Posterior vena cava (tissue), 2 donors: ENCODE data around the gene ARHGEF3. TPM values are rescaled to one million over a fixed set of nuclear protein-coding genes. Genes with fewer than 3 reads are reported as not detected.

ENCODE experiments used
- DNase-seq: peaks from one replicate; pipeline ENCODE4 v3.0.0-alpha.2; 2020; ENCODE audit warnings: low spot score
- intact Hi-C, 2 donors: fragments of 100-400 bp; cut with DNase I; formaldehyde crosslinking; loops; one replicate each; pipeline versions ENCODE4 v1.14.1 to v1.14.2; 2022 to 2023
- long read RNA-seq, 2 donors: library from polyadenylated mRNA; unstranded; transcript quantifications; one replicate each; pipeline ENCODE4 v2.0.0, GENCODE V29; 2020 to 2021
- total RNA-seq, 2 donors: library from RNA; stranded (reverse); fragmentation: NEBNext Ultra II Directional; extraction: Animal tissue kit (Norgen Biotek cat#: 25700); gene quantifications; one replicate each; pipeline ENCODE4 v1.2.1, GENCODE V29; 2021
- donor health status: DM: yes; HTN: yes; CAD: no.
- donor health status: DM: yes; HTN: yes; CAD: no.

The ARHGEF3 gene, protein sequence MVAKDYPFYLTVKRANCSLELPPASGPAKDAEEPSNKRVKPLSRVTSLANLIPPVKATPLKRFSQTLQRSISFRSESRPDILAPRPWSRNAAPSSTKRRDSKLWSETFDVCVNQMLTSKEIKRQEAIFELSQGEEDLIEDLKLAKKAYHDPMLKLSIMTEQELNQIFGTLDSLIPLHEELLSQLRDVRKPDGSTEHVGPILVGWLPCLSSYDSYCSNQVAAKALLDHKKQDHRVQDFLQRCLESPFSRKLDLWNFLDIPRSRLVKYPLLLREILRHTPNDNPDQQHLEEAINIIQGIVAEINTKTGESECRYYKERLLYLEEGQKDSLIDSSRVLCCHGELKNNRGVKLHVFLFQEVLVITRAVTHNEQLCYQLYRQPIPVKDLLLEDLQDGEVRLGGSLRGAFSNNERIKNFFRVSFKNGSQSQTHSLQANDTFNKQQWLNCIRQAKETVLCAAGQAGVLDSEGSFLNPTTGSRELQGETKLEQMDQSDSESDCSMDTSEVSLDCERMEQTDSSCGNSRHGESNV
- total RNA-seq = 10 to 100 TPM; 20.3 to 24.2 TPM
- long read RNA-seq, donor 1, partial matches to known transcripts = 3 of 18 reads
- long read RNA-seq, donor 1, other reads (novel, unspliced or antisense) = 7 of 18 reads
- long read RNA-seq, donor 2, partial matches to known transcripts = 7 of 24 reads
- long read RNA-seq, donor 2, other reads (novel, unspliced or antisense) = 10 of 24 reads

DNA sequence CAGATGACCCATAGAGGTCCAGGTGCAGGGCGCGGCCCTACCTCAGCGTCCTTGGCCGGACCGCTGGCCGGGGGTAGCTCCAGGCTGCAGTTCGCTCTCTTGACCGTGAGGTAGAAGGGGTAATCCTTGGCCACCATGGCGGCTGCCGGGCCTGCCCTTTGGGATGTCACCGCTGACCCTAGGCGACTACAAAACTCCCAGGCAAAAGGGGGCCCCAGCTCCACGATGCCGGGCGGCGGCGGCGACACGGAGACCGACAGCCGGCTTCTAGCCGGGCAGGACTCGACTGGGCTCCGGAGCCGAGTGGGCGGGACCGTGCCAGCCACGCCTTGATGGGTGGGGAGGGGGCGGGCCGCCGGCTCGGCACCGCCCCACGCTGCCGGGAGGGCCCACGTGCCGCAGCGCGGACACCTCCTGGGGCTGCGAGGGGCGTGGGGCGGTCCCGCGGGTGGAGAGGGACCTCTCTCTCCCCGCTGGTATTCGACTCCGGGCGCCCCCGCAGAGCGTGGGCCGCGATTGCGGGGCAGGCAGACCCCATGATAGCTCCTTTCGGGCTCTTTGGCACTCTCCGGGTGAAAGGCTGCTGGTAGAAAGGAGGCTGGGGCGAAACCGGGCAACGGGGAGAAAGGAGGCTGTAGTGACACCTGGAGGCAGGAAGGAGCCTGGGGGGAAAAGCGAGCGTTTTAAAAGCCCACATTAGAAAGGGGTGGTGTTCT lies at the start of gene ARHGEF3:
TSS of gene ARHGEF3 (minus strand) at position 288 of the 716 bp plus-strand sequence. CDS start at position 137, 151 bp downstream.
- intact Hi-C loops = loop anchor here (5.0 kb wide), 2 partner anchors 100 to 185 kb away; no protein-coding TSS in a partner anchor
- DNase-seq = peak; percentile 96

DNA sequence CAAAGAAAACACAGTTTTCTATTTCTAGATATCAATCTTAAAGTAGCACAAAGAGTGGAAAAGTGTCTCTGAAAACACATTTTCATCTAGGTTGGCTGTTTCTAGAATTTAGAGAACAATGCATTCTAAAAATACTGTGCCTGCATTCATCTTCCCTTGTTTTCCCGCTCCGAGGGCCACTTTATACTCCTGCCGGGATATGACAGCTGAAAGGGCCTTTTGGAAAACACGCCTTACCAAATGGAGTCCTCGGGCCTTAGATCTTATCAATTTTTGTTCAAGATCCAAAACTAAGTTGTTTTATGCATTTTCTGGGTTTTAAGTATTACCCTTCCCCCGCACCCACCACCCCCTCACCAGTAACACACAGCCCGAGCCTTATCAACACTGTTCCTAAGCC lies 47.9 kb upstream of the ARHGEF3 start:
- intact Hi-C loops = loop anchor here in 1 of 2 donors (10.0 kb wide), 1 partner anchor 135 kb away; no protein-coding TSS in a partner anchor
- no peak for DNase-seq

DNA sequence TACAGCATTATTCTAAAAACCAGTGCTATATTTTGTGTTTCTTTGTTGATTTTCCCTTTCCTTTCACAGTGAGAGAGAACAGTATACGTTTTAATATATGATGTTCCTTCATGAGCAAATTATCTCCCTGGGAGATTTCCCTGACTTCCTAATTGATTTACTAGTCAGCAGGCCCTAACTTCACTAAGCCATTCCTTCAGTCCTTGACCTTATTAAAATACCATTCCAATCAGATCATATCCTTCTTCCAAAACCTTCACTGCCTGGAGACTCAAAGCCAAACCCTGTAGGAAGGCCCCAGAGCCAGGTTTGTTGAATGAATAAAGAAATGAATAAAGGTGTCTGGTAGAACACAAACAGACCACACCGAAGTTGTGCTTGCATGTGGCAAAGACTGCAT lies 43.8 kb upstream of the ARHGEF3 start:
- intact Hi-C loops = no loop called here
- DNase-seq = no peak

DNA sequence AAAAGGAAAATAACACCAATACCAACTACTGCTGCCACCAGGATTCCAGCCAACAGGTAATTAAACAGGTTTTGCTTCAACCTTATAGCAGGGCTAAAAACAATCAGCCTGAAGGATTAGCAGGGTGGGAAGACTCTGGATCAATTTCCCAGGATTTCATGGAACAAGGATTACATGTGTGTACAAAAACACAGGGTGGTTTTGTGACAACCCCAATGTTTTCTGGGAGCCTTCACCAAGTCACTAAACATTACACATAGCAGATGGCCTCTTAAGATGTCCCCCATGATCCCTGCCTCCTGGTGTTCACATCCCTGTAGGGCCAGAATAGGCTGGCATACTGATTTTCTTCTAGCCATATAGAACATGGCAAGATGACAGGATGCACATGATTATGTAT lies 42.8 kb upstream of the ARHGEF3 start:
- no peak for DNase-seq
- intact Hi-C loops = no loop called here

DNA sequence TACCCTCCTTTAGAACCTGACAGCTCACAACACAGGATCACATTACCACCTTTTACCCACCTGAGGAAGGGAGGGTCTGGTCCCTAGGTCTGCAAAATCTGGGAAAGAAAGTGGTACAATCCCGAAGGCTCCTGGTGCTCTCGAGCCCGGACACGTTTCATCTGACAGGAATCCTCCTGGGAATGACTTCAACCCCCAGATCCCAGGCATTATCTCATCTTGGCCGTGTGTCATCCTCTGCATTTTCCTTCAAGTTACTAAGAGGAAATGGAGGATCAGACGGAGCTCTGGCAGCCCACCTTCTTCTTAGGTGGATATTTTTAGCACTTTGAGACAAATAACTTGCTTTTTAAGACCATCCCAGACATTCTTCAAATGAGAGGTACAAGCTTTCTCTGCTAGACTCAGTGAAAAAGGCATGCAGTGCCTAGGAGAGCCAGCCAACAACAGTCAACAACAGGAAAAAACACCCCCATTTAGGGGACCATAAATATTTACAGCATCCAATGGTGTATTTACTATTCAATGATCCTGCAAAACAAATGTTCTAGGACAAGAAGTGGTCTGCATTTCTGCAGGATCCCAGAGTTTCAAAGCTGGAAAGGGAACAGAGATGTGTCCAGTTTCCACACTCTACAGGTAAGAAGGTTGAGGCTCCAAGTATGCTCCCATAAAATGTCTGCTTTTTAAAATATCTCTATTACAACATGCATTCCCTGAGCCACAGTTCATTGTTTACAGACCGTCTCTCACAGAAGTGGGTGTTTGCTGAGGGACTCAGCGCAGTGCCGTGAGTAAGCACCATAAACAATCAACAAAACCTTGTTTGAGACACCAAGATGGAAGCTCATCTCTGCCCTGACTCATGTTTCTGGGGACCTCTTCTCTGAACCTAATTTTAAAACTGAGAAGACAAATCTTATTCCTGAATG lies 38.3 kb upstream of the ARHGEF3 start:
- no peak for DNase-seq
- intact Hi-C loops = no loop called here

DNA sequence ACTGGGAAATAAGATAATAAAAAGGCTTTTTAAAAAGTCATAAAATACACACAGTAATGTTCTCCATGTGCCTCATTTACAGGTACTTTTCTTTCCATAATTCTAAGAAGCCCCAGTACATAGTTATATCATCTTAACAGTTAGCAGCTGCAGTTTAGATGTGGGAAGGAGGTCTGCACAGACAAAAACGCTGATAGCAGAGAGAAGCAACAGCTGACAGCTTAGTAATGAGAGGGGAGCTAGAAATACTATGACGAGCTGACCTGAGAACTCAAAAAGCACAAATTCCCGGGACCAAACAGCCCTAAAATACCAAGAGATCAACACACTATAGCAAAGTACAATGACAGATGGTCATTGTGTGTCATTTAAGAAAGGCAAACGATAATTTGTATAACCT lies 36.7 kb upstream of the ARHGEF3 start:
- intact Hi-C loops = no loop called here
- DNase-seq = no peak

DNA sequence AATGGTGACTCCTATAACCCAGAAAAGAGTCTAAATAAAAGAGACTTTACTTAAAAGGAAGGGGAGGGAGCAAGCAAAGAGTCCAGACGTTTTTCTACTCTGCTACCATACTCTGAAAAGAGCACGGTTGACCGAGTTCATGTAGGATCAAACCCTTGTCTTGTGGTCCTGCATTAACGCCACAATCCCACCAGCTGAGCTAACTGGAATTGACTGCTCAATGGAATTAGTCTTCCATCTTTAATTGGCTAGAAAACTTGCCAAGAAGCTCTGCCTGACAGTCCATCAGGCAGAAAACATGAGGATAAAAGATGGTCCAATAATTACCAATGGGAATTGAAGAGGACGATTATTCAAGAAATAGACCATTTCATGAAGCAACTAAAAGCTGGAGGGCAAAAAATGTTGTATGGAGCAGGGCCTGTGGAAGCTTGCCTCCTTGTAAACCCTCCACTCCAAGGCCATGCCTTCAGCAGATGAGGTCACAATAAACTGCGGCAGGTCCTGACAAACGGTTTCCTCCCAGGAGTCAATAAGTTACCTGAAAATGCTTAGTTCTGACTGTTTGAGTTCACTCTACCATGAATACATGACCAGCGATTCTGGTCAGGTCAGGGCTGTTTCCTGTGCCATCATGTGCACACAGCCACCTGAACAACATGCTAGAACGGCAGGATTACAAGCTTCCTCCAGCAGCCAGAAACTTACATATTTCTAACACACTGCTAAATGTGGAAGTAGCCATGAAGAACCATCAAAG lies 35.6 kb upstream of the ARHGEF3 start:
- DNase-seq = no peak
- intact Hi-C loops = no loop called here

DNA sequence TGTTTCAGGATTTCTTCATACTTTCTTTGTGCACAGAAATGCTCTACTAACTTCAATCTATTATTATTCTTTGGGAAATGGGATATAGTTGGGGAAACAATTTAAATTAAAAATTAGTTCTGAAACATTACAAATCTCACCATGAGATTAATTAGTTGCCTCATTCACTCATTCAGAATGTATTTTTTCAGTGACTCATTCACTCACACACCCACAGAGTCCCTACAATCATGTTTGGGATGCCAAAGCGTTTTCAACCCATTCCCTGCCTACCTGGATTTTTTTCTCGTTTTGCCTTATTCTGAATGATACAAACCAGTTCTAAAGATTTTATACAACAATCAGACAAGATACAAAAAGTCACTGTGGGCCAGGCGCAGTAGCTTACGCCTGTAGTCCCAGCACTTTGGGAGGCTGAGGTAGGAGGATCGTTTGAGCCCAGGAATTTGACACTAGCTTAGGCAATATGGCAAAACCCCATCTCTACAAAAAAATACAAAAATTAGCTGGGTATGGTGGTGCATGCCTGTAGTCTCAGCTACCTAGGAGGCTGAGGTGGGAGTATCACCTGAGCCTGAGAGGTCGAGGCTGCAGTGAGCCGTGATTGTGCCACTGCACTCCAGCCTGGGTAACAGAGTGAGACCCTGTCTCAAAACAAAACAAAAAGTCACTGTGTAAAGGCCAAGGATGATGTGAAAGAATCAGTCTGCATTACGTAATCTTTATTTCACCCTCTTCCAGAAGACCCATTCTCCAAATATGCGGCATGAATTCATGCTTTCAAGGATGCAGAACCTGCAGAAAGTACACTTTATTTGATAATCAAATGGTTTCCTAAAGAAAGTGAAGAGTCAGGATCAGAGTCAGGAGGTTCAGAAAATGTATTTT lies 34.8 kb upstream of the ARHGEF3 start:
- no peak for DNase-seq
- intact Hi-C loops = no loop called here

DNA sequence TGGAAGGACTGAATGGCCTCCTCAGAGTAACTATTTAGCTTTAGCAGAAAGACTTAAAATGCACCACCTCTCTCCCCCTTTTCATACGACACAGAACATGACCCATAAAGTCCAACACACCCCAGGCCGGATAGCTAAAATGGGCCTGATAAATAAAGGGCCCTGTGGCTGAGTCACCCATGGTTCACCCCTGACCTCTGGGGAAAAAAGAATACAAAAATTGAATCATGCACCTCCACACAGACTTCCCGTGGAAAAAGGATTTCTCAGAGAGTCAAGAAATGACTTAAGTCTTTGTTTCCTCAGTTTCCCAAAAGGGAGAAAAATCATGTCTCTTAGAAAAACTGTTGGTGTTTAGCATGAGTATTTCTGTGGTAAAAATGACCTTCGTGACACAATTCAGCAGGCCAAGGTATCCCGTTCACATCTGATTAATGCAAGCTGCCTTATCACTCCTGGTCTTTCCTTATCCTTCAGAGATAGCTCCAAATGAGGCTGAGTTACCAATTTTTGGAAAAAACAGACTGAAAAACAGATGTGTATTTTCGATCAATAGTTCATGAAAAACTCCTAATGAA lies 34.0 kb upstream of the ARHGEF3 start:
- no peak for DNase-seq
- intact Hi-C loops = no loop called here

DNA sequence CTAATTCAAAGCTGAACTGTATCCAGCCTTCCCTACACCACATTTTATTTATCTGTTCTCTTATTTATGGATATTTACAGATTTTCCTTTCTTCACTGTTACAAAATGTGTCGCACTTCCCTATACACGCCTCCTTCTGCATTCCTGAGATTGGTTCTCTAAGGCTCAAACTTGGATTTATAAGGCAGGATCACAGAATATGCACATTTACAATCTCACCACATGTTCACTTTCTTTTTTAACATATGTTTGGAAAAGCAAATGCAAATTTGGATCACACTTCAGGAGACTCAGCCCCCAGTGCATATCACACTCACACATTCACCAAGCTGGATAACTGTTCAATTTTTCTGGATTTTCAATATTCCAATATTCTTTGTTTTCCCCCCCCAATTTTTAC lies 31.8 kb upstream of the ARHGEF3 start:
- DNase-seq = no peak
- intact Hi-C loops = no loop called here

DNA sequence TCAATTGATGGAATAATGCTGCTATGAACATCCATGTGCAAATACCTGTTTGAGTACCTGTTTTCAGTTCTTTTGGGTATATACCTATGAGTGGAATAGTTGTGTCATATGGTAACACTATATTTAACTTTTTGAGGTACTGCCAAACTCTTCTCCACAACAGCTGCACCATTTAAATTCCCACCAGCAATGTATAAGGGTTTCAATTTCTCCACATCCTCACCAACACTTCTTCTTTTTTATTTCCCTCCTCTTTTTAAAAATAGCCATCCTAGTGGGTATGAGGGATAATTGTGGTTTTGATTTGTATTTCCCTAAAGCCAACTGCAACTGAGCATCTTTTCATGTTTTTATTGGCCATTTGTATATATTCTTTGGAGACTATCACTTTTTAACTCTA lies 31.3 kb upstream of the ARHGEF3 start:
- intact Hi-C loops = no loop called here
- DNase-seq = no peak

DNA sequence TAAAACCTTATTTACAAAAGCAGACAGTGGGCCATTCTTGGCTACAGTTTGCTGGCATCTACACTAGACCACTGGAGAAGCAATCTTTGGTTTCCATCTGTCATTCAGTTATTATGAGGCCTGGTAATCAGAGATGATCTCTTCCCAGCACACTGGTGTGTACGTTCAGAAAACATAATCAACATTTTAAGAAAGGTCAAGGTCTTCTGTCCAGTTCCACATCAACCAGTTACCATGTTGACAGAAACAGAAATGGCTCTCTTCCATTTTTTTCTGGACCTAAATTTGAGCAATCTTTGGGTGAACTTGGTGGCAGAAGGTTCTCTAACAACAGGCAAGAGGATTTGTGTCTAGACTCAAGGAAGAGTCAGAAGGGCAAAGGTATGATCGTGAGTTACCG lies 29.8 kb upstream of the ARHGEF3 start:
- intact Hi-C loops = no loop called here
- no peak for DNase-seq

DNA sequence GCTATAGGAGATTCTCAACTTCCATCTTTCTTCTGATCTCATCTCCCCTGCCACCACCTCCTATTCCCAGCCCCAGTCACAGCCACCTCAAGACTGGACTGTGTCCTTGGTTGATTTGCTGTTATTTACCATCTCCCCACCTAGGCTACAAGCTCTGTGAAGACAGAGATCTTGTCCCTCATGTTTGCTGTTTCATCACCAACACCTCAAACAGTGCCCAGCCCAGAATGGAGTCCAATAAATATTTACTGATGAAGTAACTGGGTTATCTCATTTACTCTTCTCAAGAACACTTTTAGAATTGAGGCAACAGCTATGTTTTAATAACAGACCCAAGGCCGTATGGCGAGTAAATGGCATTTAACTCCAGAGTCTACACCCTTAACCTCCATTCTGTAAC lies 29.1 kb upstream of the ARHGEF3 start:
- intact Hi-C loops = no loop called here
- no peak for DNase-seq

DNA sequence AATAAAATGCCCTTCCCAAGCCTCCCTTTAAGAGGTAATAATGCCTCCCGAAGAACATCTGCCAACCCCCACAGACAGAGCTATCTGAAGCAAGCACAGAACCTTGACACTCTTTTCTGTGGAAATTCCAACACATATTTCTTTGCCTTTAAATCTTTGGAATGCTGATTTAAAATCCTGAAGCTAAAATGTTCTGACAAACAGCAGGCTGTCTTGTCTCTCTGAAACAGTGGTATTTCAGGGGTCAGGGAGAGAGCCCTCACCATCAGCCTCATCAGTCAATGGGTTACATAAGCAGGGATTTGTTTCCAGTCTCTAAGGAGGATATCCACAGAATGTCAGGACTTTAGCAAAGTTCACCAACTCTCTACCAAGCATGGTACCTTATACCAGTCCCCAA lies 27.8 kb upstream of the ARHGEF3 start:
- DNase-seq = no peak
- intact Hi-C loops = no loop called here

DNA sequence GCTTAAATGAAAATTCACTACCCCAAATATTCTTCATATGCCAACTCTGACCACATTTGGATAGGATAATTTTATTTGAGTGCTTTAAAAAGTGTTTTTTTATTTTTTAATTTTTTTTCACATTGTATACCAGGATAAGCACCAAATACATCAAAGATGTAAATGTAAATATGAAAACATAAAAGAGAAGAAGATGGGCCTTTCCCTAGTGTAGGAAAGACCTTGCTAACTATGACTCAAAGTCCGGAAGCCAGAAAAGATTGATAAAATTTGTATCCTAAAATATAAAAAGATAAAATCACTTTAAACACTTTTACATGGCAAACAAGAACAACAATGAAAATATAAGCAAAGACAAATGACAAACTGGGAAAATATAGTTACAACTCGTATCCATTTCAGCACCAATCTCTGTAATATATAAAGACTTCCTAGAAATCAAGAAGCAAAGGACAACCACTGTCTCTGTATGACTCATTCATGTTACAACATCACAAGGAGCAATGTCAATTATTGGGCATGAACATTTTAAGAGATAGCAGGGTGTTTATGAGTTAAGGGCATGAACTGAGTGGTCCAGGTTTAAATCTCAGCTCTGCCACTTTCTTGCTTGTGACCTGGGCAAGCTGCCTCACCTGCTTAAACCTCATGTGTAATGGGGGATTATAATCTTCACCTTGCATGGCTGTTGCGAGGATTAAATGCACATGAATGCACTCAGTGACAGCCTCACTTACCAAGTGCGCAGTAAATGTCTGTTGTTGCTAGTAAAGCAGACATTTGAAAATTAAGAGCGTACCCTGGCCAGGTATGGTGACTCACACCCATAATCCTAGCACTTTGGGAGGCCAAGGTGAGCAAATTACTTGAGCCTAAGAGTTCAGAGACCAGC lies 25.3 kb upstream of the ARHGEF3 start:
- intact Hi-C loops = no loop called here
- DNase-seq = no peak
